IPS DF 6.9 (cell line): Measurements from ENCODE around the gene S100A8.

Experiments
- DNase-seq: peaks from one replicate; pipeline ENCODE4 v3.0.0-alpha.2; 2013; ENCODE audit warnings: low read depth, low spot score
- H3K27ac ChIP-seq: one replicate; pipeline ENCODE4 v1.5.1; 2013; ENCODE audit warnings: low read length, control low read depth
- H3K27me3 ChIP-seq: 2 replicates; pipeline ENCODE4 v1.6.1; 2013; ENCODE audit warnings: mild to moderate bottlenecking, low read length; ENCODE audit not compliant: control insufficient read depth, insufficient read depth
- H3K36me3 ChIP-seq: 2 replicates; pipeline ENCODE4 v1.6.1; 2013; ENCODE audit warnings: low read length; ENCODE audit not compliant: control insufficient read depth, insufficient read depth
- H3K4me1 ChIP-seq: 2 replicates; pipeline ENCODE4 v1.6.1; 2013; ENCODE audit warnings: low read length; ENCODE audit not compliant: control insufficient read depth, insufficient read depth
- H3K4me3 ChIP-seq: 2 replicates; pipeline ENCODE4 v1.5.1; 2013; ENCODE audit warnings: mild to moderate bottlenecking, low read length
- H3K9me3 ChIP-seq: 2 replicates; pipeline ENCODE4 v1.6.1; 2013; ENCODE audit warnings: low read length, inconsistent platforms; ENCODE audit not compliant: control insufficient read depth, insufficient read depth
- WGBS: extraction: QIAGEN DNeasy Blood & Tissue Kit; methylation state at CpG from one replicate; pipeline ENCODE4 v1.1.7; 2013; ENCODE audit warnings: mixed read lengths, missing lambda C conversion rate; ENCODE audit not compliant: insufficient read length, insufficient coverage; 5-methylcytosine and 5-hydroxymethylcytosine counted together

Gene S100A8

DNA sequence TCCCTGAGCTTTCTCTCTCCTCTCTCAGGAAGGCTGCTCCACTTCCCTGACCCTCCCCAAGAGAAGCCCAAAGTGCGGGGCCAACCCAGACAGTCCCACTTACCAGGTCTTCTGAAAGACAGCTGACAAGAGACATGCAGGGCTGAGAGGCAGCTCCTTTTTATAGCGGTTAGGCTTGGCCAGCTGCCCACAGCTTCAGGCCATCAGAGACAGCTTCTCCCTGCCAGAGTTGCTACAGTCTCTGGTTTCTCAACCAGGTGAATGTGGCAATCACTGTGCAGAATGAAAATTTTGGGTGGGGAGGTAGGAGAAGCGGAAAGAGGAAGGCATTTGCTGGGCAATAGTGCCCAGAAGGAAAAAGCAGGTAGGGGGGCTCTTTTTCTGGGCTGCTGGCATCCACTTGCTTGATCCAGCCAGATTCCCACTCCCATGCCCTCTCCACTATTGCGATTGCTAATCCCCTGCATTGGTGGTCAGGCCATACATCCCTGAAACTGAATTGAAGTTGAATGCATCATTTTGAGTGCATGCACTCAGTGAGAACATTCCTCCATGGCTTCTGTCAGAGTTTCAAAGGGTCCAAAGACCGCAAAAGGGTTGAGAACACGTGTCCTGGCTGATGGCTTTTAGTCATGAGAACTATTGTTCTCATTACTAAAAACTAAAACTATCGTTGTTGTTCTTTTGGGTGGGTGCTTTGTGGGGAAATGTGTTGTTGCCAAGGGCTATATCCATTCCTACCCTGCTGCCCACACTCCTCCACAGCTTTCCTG, at the start of gene S100A8:
S100A8 (minus strand) TSS at position 136 of the 773 bp plus-strand sequence. CDS start 538 bp downstream, outside the sequence.
- Histone ChIP-seq H3K36me3 (no peaks in the 10 kb centered on the region), H3K27me3 (no peaks in the 10 kb centered on the region), H3K27ac (no peak within 1 kb of the TSS), H3K4me3 (no peak within 1 kb of the TSS), H3K4me1 (peaks cover 1% of the 10 kb centered on the region; the same call in 1 of the 2 replicates), H3K9me3 (no peaks in the 10 kb centered on the region)
- WGBS: no CpG with 5 or more reads among the region's 7 CpGs
- no peak for DNase-seq

DNA sequence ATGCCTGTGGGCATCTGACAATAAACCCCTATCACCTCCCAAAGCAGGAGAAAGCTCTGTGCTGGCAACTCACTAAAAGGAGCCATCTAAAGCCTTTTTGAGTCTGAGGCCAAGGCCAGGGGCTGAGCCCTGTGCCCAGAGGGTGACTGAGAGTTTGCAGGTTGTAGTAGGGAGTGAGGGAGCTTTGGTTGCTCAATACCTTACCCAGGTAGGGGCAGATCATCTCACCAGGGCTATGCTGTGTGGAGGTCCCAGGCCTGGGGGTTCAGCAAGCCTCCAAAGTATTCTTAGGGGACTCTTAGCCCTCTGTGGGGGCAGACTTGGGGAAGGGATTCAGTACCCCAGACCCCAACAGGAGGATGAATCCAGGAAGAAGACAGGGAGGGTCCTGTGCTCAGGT, 48.4 kb upstream of the S100A8 start:
- no peak overlapping the region for H3K27ac ChIP-seq
- H3K9me3 ChIP-seq: no peaks in the 10 kb centered on the region
- DNase-seq: no peak
- no peaks in the 10 kb centered on the region for H3K27me3 ChIP-seq
- no peak overlapping the region for H3K4me3 ChIP-seq
- H3K36me3 ChIP-seq: no peaks in the 10 kb centered on the region
- no peaks in the 10 kb centered on the region for H3K4me1 ChIP-seq

DNA sequence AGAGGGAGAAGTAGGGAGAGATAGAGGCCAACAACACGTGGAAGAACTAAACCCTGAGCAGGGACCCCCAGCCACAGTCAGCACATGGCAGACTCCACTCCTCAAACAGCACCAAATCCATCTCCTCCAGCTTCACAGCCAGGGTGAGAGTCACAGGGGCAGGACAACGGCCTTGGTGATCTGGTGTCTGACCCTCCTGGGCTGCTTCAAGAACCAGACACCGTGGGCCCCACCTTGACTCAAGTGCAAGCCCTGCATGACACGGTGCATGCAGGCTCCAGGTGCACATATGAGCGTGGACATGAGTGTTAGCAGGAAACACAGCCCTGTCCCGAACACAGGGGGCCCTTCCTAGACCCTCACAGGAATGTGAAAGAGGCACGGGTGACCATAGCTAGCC, 47.7 kb upstream of the S100A8 start:
- H3K36me3 ChIP-seq: no peaks in the 10 kb centered on the region
- no peak overlapping the region for H3K27ac ChIP-seq
- H3K27me3 ChIP-seq: no peaks in the 10 kb centered on the region
- H3K4me3 ChIP-seq: no peak overlapping the region
- H3K4me1 ChIP-seq: no peaks in the 10 kb centered on the region
- H3K9me3 ChIP-seq: no peaks in the 10 kb centered on the region
- no CpG with 5 or more reads among the region's 7 CpGs for WGBS
- DNase-seq: no peak

DNA sequence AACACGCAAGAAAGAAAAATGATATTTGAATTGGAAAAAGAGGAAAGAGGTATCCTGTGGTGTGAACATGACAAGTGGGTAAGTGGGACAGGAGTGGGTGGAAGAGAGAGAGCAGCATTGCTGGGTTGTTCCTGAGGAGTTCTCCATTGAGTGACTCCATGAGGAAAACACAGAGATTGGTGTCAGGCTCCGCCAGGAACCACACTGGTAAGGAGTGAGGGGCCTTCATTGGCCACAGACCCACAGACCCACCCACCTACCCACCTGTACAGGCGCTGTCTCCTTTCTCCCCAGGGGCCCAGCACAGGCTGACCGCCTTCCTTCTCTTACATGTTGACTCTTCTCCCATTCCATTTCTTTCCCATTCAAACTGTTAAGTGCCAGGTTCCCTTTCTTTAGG, 46.4 kb upstream of the S100A8 start:
- no peak for DNase-seq
- Histone ChIP-seq H3K27me3 (no peaks in the 10 kb centered on the region), H3K27ac (no peak overlapping the region), H3K9me3 (no peaks in the 10 kb centered on the region), H3K4me1 (no peaks in the 10 kb centered on the region), H3K4me3 (no peak overlapping the region), H3K36me3 (no peaks in the 10 kb centered on the region)
- no CpG with 5 or more reads among the region's 4 CpGs for WGBS

DNA sequence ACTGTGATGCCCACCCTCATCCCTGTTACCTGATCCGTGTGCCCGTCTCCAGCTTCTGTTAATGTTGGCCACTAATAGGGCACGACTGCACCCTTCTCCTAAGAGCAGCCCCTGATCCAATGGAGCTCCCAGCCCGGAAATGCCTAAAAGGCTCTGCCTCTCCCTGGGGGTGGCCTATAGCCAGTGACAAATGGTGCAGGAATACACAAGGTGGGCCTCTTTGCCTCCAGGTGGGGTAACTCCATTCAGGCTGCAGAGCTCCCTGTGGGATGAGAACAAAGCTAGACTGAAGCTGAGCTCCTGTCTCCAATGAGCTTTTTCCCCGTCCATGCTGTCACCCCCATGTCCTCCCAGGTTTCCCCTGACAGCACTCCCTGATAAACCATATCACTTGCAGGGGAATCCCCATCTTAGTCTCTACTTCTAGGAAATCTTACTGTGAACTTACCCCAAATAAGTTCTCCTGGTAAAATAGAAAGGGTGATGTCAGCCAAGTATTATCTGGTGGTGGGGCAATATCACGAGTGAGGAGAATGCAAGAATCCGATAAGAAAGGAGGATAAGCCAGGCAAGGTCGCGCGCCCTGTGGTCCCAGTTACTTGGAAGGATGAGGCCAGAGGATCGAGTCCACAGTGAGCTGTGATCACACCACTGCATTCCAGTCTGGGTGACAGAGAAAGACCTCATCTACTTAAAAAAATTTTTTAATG, 44.0 kb upstream of the S100A8 start:
- Histone ChIP-seq H3K27me3 (no peaks in the 10 kb centered on the region), H3K36me3 (no peaks in the 10 kb centered on the region), H3K27ac (no peak overlapping the region), H3K9me3 (no peaks in the 10 kb centered on the region), H3K4me1 (no peaks in the 10 kb centered on the region), H3K4me3 (no peak overlapping the region)
- no peak for DNase-seq
- WGBS: no CpG with 5 or more reads among the region's 11 CpGs

DNA sequence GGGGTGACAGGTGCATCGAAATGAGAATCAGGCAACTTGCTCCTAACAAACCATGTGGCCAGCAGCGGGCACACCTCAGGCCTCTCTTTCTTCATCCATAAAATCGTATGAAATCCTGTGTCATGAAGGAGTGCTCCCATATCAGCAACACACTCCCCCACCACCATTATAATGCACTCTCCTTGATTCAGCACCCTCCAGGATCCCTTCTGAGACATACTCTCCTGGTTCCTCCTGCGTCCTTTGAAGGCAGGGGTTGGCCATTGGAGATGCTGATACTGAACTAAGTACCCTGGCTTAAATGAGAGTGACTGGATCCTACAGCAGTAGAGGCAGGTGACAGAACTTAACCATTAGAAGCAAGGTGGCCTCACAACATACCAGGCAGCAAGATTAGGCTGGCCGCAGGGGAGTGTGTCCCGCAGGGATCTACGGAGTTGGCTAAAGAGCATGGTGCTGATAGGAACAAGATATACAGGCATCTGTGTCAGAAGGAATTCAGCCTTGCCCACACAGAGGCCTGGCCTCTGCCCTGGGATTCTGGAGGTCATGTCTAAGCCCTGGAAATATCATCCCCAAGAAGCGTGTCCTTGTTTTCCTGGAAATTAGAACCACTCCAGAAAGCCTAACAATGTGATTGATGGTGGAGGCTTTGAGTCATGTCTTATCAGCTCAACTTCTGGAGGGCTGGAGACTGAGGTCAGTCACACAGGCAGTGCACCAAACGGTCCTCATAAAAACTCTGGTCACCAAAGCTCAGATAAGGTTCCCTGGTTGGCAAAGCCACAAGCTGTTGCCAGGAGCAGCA, 42.2 kb upstream of the S100A8 start:
- Histone ChIP-seq H3K9me3 (no peaks in the 10 kb centered on the region), H3K4me3 (no peak overlapping the region), H3K27me3 (no peaks in the 10 kb centered on the region), H3K36me3 (no peaks in the 10 kb centered on the region), H3K4me1 (peaks cover 2% of the 10 kb centered on the region; the same call in 1 of the 2 replicates), H3K27ac (no peak overlapping the region)
- no CpG with 5 or more reads among the region's 9 CpGs for WGBS
- DNase-seq: no peak

DNA sequence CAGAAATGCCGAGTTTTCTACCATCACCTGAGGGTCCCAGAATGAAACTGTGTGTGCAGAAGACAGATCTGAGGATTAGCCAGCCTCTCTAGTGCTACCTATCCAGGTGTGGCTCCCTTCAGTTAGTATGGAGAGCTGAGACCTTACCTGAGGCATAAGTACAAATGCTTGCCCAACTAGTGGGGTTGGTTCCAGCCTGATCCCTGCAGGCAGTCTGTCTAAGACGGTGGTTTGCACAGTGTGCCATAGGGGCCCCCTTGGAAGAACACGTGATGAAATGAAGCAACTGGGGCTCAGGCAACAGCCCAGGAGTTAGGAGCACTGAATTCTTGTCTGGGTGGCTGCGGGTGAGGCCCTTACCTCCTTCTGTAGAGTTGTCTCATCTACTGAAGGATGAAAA, 41.1 kb upstream of the S100A8 start:
- WGBS: no CpG with 5 or more reads among the region's 4 CpGs
- Histone ChIP-seq H3K36me3 (no peaks in the 10 kb centered on the region), H3K4me3 (no peak overlapping the region), H3K27me3 (no peaks in the 10 kb centered on the region), H3K4me1 (peaks cover 2% of the 10 kb centered on the region; the same call in 1 of the 2 replicates), H3K9me3 (no peaks in the 10 kb centered on the region), H3K27ac (no peak overlapping the region)
- no peak for DNase-seq

DNA sequence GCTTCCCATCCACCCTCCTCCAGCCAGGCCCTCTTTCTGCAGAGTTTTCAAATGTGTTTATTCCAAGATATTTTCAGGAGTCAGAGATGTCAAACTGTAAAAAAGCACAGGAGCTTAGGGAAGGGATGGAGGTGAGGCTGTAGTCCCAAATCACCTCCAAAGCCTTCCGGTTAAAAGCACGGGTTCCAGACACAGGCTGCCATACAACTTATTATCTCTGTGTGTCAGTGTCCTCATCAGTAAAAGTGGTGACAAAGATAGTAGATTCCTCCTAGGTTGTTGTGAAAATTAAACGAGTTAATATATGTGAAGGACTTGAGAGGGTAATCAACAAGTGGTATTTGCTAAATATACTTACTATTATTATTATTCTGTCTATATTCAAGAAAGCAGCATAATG, 40.6 kb upstream of the S100A8 start:
- Histone ChIP-seq H3K4me3 (no peak overlapping the region), H3K36me3 (no peaks in the 10 kb centered on the region), H3K27ac (no peak overlapping the region), H3K9me3 (no peaks in the 10 kb centered on the region), H3K4me1 (peaks cover 2% of the 10 kb centered on the region; the same call in 1 of the 2 replicates), H3K27me3 (no peaks in the 10 kb centered on the region)
- DNase-seq: no peak
- WGBS: no CpG with 5 or more reads among the region's 3 CpGs

DNA sequence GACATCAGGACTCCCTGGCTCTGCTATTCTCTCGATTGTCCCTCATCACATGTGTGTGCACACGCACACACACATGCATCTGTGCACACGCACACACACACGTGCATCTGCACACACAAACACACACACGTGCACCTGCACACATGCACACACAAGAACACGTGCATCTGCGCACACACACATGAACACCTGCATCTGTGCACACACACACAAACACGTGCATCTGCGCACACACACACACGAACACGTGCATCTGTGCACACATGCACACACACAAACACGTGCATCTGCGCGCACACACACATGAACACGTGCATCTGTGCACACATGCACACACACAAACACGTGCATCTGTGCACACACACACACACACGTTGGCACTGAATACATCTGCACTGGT, 40.1 kb upstream of the S100A8 start:
- no peaks in the 10 kb centered on the region for H3K9me3 ChIP-seq
- DNase-seq: no peak
- H3K4me1 ChIP-seq: peaks cover 2% of the 10 kb centered on the region; the same call in 1 of the 2 replicates
- H3K27ac ChIP-seq: no peak overlapping the region
- no CpG with 5 or more reads among the region's 17 CpGs for WGBS
- H3K27me3 ChIP-seq: no peaks in the 10 kb centered on the region
- no peak overlapping the region for H3K4me3 ChIP-seq
- no peaks in the 10 kb centered on the region for H3K36me3 ChIP-seq

DNA sequence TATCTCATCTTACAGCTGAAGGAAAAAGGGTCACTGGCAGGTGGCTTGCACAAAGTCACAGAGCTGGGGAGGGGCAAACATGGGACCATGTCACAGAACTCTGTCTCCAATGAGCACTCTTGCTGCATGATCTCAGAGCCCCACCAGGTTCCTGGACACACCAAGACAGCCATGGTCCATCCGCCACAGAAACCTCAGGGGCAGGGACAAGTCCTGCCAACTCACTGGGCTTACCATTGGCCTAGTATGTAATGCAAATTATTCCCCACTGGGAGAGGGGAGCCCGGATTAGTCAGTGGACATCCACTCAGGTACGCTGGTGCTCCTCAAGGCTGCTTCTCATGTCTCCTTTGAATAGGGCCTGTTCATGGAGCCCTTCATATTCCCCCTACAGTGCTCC, 39.7 kb upstream of the S100A8 start:
- WGBS: no CpG with 5 or more reads among the region's 3 CpGs
- H3K4me3 ChIP-seq: no peak overlapping the region
- H3K36me3 ChIP-seq: no peaks in the 10 kb centered on the region
- H3K27me3 ChIP-seq: no peaks in the 10 kb centered on the region
- H3K9me3 ChIP-seq: no peaks in the 10 kb centered on the region
- H3K27ac ChIP-seq: no peak overlapping the region
- peaks cover 2% of the 10 kb centered on the region; the same call in 1 of the 2 replicates for H3K4me1 ChIP-seq
- DNase-seq: no peak
